Measurements from ENCODE around the gene TRAPPC12.

The TRAPPC12 gene

DNA sequence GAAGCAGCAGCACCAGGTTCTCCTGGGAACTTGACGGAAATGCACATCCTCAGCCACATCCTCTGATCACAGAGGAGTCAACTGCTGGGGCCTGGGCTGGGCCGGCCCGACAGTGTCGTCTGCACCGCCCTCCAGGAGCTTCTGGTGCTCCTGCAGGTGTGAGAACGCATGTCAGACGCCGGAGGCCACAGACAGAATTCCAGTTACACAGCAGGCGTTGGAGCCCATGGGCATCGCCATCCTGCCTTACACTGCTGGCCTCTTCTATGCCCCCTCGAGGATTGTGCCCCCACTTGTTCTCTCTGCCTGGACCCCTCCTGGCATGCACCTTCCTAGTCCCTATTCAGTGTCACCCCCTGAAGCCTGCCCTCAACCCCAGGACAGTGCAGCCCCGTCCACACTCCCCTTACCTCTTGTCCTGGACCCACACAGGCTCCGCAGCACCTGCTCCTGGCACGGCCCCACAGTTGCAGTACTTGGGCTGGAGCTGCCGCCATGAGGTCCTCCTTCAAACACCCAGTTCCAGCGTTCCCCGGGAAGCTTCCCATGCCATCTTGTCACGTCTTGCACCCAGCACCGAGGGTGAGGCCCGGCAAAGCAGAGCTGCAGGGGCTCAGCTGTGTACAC is 102.4 kb downstream of the TRAPPC12 start:
- no peaks in the 10 kb centered on the region for H3K27me3 ChIP-seq (ENCODE audit: control insufficient read depth, low read length)
- no peaks in the 10 kb centered on the region for H3K79me2 ChIP-seq (ENCODE audit: control insufficient read depth, low read length)
- no peaks in the 10 kb centered on the region for H4K20me1 ChIP-seq (ENCODE audit: control insufficient read depth, insufficient read depth, low read depth, low read length)
- H3K4me1 ChIP-seq (ENCODE audit: control insufficient read depth, low read length): peaks cover 17% of the 10 kb centered on the region
- no peak overlapping the region for H3K4me3 ChIP-seq (ENCODE audit: low read length)
- no peaks in the 10 kb centered on the region for H3K9me2 ChIP-seq (replicated peaks; ENCODE audit: control insufficient read depth, low read length)
- H3K36me3 ChIP-seq (ENCODE audit: control insufficient read depth, low read length): peaks cover 15% of the 10 kb centered on the region
- no peak overlapping the region for H3K27ac ChIP-seq (ENCODE audit: low read depth, low read length)
- peaks cover 4% of the 10 kb centered on the region; the same call in 1 of the 2 replicates for H3F3A ChIP-seq (ENCODE audit: control insufficient read depth, insufficient read depth)
- no peak for TF ChIP-seq EZH2phosphoT487 (IDR thresholded peaks at IDR 0.05; ENCODE audit: borderline replicate concordance, low read length)
- TF ChIP-seq, protein P1, sequence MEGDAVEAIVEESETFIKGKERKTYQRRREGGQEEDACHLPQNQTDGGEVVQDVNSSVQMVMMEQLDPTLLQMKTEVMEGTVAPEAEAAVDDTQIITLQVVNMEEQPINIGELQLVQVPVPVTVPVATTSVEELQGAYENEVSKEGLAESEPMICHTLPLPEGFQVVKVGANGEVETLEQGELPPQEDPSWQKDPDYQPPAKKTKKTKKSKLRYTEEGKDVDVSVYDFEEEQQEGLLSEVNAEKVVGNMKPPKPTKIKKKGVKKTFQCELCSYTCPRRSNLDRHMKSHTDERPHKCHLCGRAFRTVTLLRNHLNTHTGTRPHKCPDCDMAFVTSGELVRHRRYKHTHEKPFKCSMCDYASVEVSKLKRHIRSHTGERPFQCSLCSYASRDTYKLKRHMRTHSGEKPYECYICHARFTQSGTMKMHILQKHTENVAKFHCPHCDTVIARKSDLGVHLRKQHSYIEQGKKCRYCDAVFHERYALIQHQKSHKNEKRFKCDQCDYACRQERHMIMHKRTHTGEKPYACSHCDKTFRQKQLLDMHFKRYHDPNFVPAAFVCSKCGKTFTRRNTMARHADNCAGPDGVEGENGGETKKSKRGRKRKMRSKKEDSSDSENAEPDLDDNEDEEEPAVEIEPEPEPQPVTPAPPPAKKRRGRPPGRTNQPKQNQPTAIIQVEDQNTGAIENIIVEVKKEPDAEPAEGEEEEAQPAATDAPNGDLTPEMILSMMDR (IDR thresholded peaks at IDR 0.05; ENCODE audit: low read depth, low read length, poor library complexity, severe bottlenecking): no peak
- no peak overlapping the region for H3K4me2 ChIP-seq (ENCODE audit: low read length)
- no peaks in the 10 kb centered on the region for H3K9me3 ChIP-seq (ENCODE audit: control insufficient read depth, insufficient read depth, low read length)

DNA sequence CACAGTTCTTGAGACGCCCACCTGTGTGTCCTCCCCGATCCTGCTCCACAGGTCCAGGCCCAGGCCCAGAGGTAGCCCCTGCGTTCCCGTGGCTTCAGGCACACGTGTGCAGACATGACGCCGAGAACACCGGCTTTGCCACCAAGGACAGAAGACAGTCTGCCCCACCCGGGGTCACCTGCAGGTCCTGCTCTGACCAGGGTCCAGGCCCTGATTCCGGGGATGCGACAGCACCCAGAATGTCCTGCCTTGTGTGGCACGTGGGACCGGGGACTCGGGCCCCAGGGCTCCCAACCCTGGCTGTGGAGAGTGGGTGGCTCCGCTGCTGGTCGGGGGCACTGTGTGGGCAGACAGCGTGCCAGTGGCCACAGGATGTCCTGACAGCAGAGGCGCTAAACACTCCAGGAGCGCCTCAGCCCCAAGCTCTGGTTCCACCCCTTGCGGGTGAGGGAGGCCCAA is 102.9 kb downstream of the TRAPPC12 start:
- peaks cover 17% of the 10 kb centered on the region for H3K4me1 ChIP-seq (ENCODE audit: control insufficient read depth, low read length)
- H3F3A ChIP-seq (ENCODE audit: control insufficient read depth, insufficient read depth): peaks cover 4% of the 10 kb centered on the region; the same call in 1 of the 2 replicates
- H3K36me3 ChIP-seq (ENCODE audit: control insufficient read depth, low read length): peaks cover 15% of the 10 kb centered on the region
- H3K27ac ChIP-seq (ENCODE audit: low read depth, low read length): no peak overlapping the region
- TF ChIP-seq, protein P1 (IDR thresholded peaks at IDR 0.05; ENCODE audit: low read depth, low read length, poor library complexity, severe bottlenecking): no peak
- no peak for TF ChIP-seq EZH2phosphoT487 (IDR thresholded peaks at IDR 0.05; ENCODE audit: borderline replicate concordance, low read length)
- H3K9me2 ChIP-seq (replicated peaks; ENCODE audit: control insufficient read depth, low read length): no peaks in the 10 kb centered on the region
- no peaks in the 10 kb centered on the region for H3K79me2 ChIP-seq (ENCODE audit: control insufficient read depth, low read length)
- no peak overlapping the region for H3K4me3 ChIP-seq (ENCODE audit: low read length)
- H3K4me2 ChIP-seq (ENCODE audit: low read length): no peak overlapping the region
- no peaks in the 10 kb centered on the region for H4K20me1 ChIP-seq (ENCODE audit: control insufficient read depth, insufficient read depth, low read depth, low read length)
- no peaks in the 10 kb centered on the region for H3K27me3 ChIP-seq (ENCODE audit: control insufficient read depth, low read length)
- H3K9me3 ChIP-seq (ENCODE audit: control insufficient read depth, insufficient read depth, low read length): no peaks in the 10 kb centered on the region

DNA sequence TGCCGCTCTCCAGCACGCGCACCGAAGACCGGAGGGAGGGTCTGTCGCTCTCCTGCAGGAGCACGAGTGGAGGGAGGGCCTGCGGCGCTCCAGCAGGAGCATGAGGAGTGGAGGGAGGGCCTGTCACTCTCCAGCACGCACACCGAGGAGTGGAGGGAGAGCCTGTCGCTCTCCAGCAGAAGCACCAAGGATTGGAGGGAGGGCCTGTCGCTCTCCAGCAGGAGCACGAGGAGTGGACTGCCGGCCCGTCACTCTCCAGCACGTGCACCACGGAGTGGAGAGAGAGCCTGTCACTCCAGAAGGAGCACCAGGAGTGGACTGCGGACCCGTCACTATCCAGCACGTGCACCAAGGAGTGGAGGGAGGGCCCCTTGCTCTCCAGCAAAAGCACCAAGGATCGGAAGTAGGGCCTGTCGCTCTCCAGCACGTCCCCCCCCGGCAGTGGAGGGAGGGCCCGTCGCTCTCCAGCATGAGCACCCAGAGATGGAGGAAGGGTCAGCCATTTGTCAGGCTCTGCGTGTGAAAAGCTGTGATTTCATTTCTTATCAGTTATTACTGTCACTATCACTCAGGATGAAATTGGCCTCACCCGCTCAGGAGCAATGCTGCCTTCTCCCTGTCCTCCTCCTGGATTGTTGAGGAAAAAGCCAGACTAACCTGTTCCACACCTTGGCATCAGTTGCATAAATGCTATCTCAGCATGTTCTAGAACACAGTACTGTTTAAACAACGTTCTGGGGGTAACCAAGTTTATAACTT is 103.9 kb downstream of the TRAPPC12 start:
- Histone ChIP-seq H3K4me2 (ENCODE audit: low read length) (no peak overlapping the region), H3K36me3 (ENCODE audit: control insufficient read depth, low read length) (peaks cover 15% of the 10 kb centered on the region), H3F3A (ENCODE audit: control insufficient read depth, insufficient read depth) (peaks cover 4% of the 10 kb centered on the region; the same call in 1 of the 2 replicates), H3K4me3 (ENCODE audit: low read length) (no peak overlapping the region), H3K27ac (ENCODE audit: low read depth, low read length) (no peak overlapping the region), H3K27me3 (ENCODE audit: control insufficient read depth, low read length) (no peaks in the 10 kb centered on the region), H3K4me1 (ENCODE audit: control insufficient read depth, low read length) (peaks cover 17% of the 10 kb centered on the region), H3K9me2 (replicated peaks; ENCODE audit: control insufficient read depth, low read length) (no peaks in the 10 kb centered on the region), H4K20me1 (ENCODE audit: control insufficient read depth, insufficient read depth, low read depth, low read length) (no peaks in the 10 kb centered on the region), H3K9me3 (ENCODE audit: control insufficient read depth, insufficient read depth, low read length) (no peaks in the 10 kb centered on the region), H3K79me2 (ENCODE audit: control insufficient read depth, low read length) (no peaks in the 10 kb centered on the region)
- TF ChIP-seq EZH2phosphoT487 (IDR thresholded peaks at IDR 0.05; ENCODE audit: borderline replicate concordance, low read length): no peak
- TF ChIP-seq, protein P1 (IDR thresholded peaks at IDR 0.05; ENCODE audit: low read depth, low read length, poor library complexity, severe bottlenecking): no peak
